Nephron (organoid): ENCODE data around the gene MPRIP.
"Not testable (repeated sequence)": the region's sequence is repeated elsewhere in the genome, so short reads cannot be mapped to it uniquely, and the experiment has no call there.

ENCODE experiments used
- H3K27ac Mint-ChIP-seq, 3 experiments: 2 replicates each; pipeline ENCODE4 v1.8.0; 2020; ENCODE audit warnings: mixed read lengths in 3 of 3, mild to moderate bottlenecking in 2 of 3, moderate library complexity in 1 of 3
- H3K27me3 Mint-ChIP-seq: 2 replicates; pipeline ENCODE4 v1.8.0; 2021; ENCODE audit warnings: low read depth, mild to moderate bottlenecking, moderate library complexity, mixed read lengths
- H3K36me3 Mint-ChIP-seq: 2 replicates; pipeline ENCODE4 v1.8.0; 2020; ENCODE audit warnings: low read depth, mixed read lengths
- H3K4me1 Mint-ChIP-seq: 2 replicates; pipeline ENCODE4 v1.8.0; 2020; ENCODE audit warnings: mixed read lengths
- H3K4me3 Mint-ChIP-seq, 3 experiments: 2 replicates each; pipeline ENCODE4 v1.8.0; 2020; ENCODE audit warnings: mild to moderate bottlenecking in 3 of 3, mixed read lengths in 3 of 3, moderate library complexity in 2 of 3
- H3K9me3 Mint-ChIP-seq: 2 replicates; pipeline ENCODE4 v1.8.0; 2020; ENCODE audit warnings: mixed read lengths
- CTCF ChIP-seq, 3 experiments: fragments of 200-600 bp; sonication (generic); IDR thresholded peaks; one replicate each; pipeline ENCODE4 v1.5.0; 2021; ENCODE audit warnings: antibody characterized with exemption in 3 of 3; ENCODE audit not compliant: unreplicated experiment in 3 of 3

MPRIP gene

GRCh38 chr17:16999931-17000625 lies 42.2 kb upstream of the MPRIP start:
- peak overlapping the region in 1 of 3 experiments; percentile 13 for H3K4me3 Mint-ChIP-seq

GRCh38 chr17:17001076-17001777 lies 41.0 kb upstream of the MPRIP start:
- no peak for TF ChIP-seq CTCF (IDR thresholded peaks at IDR 0.05; ENCODE audit: unreplicated experiment in 3 of 3)
- Mint-ChIP-seq H3K4me3 (no peak overlapping the region), H3K27ac (no peak overlapping the region), H3K36me3 (no peaks in the 10 kb centered on the region), H3K27me3 (peaks cover 32% of the 10 kb centered on the region), H3K4me1 (peaks cover 4% of the 10 kb centered on the region), H3K9me3 (no peaks in the 10 kb centered on the region)

More at GRCh38 chr17:16999931-17000625, 42.2 kb upstream of the MPRIP start:
- Mint-ChIP-seq H3K9me3 (no peaks in the 10 kb centered on the region), H3K36me3 (no peaks in the 10 kb centered on the region), H3K27me3 (peaks cover 32% of the 10 kb centered on the region), H3K27ac (no peak overlapping the region), H3K4me1 (no peaks in the 10 kb centered on the region)
- TF ChIP-seq CTCF (IDR thresholded peaks at IDR 0.05; ENCODE audit: unreplicated experiment in 3 of 3), result no peak

- H3K36me3 Mint-ChIP-seq, result no peaks in the 10 kb centered on the region
- H3K4me1 Mint-ChIP-seq, result peaks cover 4% of the 10 kb centered on the region
- TF ChIP-seq CTCF (IDR thresholded peaks at IDR 0.05; ENCODE audit: unreplicated experiment in 3 of 3), result peak; percentile 97 to 98 (median 98)
- H3K9me3 Mint-ChIP-seq, result no peaks in the 10 kb centered on the region
- peaks cover 24% of the 10 kb centered on the region for H3K27me3 Mint-ChIP-seq
- H3K27ac Mint-ChIP-seq, result no peak overlapping the region
- no peak overlapping the region for H3K4me3 Mint-ChIP-seq
Measured at GRCh38 chr17:17001874-17002520, 40.3 kb upstream of the MPRIP start.

- H3K9me3 Mint-ChIP-seq, H3K36me3 Mint-ChIP-seq, H3K4me3 Mint-ChIP-seq, H3K4me1 Mint-ChIP-seq, H3K27ac Mint-ChIP-seq: not testable (repeated sequence)
- peaks cover 23% of the 10 kb centered on the region for H3K27me3 Mint-ChIP-seq
Measured at GRCh38 chr17:17002731-17003715, 39.2 kb upstream of the MPRIP start.

GRCh38 chr17:17004251-17004996 lies 37.8 kb upstream of the MPRIP start:
- Mint-ChIP-seq H3K4me3 (no peak overlapping the region), H3K27me3 (peaks cover 26% of the 10 kb centered on the region), H3K36me3 (no peaks in the 10 kb centered on the region), H3K27ac (no peak overlapping the region), H3K9me3 (no peaks in the 10 kb centered on the region), H3K4me1 (peaks cover 4% of the 10 kb centered on the region)
- no peak for TF ChIP-seq CTCF (IDR thresholded peaks at IDR 0.05; ENCODE audit: unreplicated experiment in 3 of 3)

GRCh38 chr17:17004997-17005614 lies 37.2 kb upstream of the MPRIP start:
- not testable (repeated sequence) for H3K36me3 Mint-ChIP-seq, H3K4me1 Mint-ChIP-seq, H3K4me3 Mint-ChIP-seq, H3K9me3 Mint-ChIP-seq
- H3K27me3 Mint-ChIP-seq, result peaks cover 27% of the 10 kb centered on the region
- H3K27ac Mint-ChIP-seq, result peak overlapping the region in 1 of 3 experiments; percentile 6

GRCh38 chr17:17007891-17008290 lies 34.4 kb upstream of the MPRIP start:
- H3K9me3 Mint-ChIP-seq, H3K36me3 Mint-ChIP-seq, H3K4me1 Mint-ChIP-seq, H3K4me3 Mint-ChIP-seq, H3K27ac Mint-ChIP-seq: not testable (repeated sequence)
- H3K27me3 Mint-ChIP-seq, result peaks cover 20% of the 10 kb centered on the region

- not testable (repeated sequence) for H3K4me1 Mint-ChIP-seq, H3K9me3 Mint-ChIP-seq, H3K4me3 Mint-ChIP-seq, H3K36me3 Mint-ChIP-seq
- Mint-ChIP-seq H3K27ac (peak overlapping the region in 1 of 3 experiments; percentile 33), H3K27me3 (peaks cover 18% of the 10 kb centered on the region)
Measured at GRCh38 chr17:17008621-17009397, 33.4 kb upstream of the MPRIP start.
